HG03064 (cell line): Measurements from ENCODE around the gene HS2ST1.
A peak's percentile ranks its signal among the peaks of the same experiment; 100 is the strongest.

ENCODE experiments used
- ATAC-seq: cut with Tn5 transposase; IDR thresholded peaks from one replicate; pipeline ENCODE4 v1.9.1; 2021; ENCODE audit warnings: low read depth; ENCODE audit not compliant: unreplicated experiment

The HS2ST1 gene

DNA sequence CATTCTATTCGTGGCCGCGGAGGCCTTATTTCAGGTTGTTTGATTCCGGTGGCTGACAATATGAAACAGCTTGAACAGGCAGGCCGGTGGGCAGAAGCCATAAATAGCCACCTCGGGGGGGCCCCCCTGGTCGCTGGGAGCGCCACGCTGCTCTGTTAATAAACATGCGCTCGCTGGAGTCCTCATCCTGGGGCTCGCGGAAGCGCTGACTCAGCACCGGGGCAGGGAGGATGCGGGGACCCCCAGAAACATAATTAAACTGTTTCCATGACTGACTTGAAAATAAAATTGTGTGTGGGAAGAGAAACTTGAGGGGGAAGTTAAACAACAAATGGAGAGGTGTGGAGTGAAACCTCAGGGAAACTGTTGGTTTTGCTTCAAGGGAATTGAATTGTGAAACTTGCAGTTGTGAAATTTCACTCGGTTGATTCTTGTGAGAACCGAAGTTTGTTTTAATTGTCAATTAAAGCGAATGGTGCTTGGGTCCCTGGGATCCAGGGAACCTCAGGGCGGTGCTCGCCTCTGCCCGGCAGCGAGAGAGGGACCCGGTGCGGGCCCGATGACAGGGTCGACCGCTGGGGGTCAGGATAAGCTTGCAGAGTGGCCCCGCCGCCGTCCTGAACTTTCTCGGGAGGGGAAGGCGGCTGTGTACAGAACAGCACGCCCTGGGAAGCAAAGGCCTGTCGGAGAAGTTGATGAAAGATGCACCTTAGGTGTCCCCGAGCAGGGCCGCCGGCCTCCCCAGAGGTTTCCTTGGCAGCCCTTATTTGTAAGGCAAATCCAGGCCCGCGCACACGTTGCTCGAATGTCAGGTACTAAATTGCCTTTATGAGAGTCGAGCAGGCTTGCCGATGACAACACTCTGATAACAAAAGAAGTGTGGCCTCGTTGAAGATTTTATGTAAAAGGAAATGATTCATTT is 237.3 kb downstream of the HS2ST1 start:
- ATAC-seq: peak; percentile 78

DNA sequence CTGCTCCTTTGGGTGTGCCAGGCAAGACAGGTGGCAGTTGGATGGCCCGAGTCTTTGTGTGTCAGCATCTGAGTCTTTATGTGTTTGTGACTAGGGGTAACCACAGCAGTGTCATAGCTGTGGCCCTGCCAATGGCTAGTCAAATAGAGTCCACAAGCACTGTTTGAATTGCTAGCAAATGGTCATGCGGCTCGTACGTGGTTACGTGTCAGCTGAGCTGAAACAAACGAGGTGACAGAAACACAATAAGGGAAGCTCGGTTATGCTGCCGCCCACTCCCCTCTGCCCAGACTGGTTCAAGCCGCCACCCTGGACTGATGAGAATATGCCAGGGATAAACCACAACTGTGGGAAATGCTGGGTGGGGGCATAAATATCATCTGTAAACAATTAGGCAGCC is 239.9 kb downstream of the HS2ST1 start:
- ATAC-seq: no peak

DNA sequence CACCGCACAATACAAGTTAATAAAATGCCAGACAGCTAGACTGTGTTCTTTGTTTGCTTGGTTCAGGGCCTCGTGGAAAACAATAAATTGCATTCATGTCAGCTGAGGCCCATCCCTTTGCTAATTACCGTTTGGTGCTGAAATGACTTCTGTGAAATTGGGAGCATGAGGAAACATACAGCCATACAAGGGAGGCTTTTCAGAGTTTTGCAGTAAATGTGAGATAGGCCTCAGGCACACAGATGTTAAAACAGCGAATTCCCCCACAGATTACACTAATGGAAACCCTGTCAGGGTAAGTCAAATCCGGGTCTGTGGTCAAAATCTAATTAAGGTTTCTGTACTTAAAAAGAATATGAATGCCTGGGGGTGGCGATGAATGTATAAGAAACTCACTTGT is 240.7 kb downstream of the HS2ST1 start:
- ATAC-seq: no peak

DNA sequence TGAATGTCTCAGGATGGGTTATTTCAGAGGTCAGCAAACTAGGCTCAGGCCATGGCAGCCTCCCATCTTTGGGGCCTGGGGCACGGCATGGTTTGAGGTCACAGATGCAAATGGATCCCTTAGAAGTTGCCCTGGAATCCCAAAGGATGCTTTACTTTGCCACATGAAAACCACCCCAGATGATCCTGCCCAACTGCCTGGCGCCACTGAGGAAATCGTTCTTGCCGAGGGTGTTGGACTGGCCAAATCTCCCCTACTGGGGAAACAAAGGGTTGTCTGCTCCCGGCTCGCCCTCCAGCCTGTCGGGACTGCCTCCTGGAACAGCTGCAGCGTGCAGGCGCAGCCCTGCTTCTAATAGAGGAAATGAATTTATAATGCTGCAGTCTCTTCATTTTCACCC is 241.2 kb downstream of the HS2ST1 start:
- ATAC-seq: no peak

DNA sequence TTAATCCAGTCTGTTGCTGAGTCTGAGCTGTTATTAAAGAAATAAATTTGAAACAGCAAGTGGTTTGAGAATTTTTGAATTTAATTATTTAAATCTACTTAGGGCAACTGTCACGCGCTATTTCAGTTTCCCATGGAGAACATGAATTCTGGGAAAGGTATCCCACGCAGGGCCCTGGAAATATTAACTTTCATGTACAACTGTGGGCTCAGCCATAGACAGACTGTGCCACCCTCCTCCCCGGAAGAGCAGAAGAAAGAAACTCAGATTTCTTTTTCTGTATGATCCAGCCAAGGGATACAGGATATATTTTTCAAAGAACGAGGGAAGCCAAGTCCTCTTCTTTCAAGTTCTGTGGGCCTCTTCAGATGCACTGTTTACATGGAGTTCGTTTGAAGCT is 241.7 kb downstream of the HS2ST1 start:
- no peak for ATAC-seq

DNA sequence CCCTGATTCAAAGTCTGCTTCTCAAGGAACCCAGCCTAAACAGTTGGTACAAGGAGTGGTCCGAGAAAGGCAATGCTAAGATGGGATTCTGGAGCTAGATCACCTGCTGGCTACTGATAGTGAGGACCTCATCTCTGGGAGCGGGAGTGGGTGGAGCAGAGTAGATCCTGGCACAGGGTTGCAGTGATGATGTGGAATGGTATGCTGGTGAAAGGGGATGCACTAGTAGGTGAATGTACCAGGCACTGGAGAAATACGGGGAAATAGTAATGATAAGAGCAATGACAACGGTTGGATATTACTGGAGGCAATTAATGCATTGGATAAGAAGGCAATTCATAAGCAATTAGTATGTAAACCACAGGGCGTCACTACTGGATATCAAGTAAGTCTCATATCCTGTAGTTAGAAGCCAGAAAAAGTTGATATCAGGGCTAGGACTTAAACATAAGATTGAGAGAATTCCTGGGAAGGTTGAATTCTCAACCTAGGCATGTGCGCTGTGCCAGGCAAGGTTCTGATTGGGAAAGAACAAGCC is 245.0 kb downstream of the HS2ST1 start:
- ATAC-seq: no peak
